Prostate gland (tissue), 2 donors: ENCODE results near the gene PNMA1.

ENCODE experiments used
- CTCF ChIP-seq, 4 experiments: fragments of 200-600 bp in 2 of 4; fragments of 450-650 bp in 2 of 4; sonication (generic) in 2 of 4; IDR thresholded peaks; 1 replicate in 3 of 4; 2 replicates in 1 of 4; pipeline ENCODE4 v1.5.1; 2016 to 2019; ENCODE audit warnings: antibody characterized with exemption in 4 of 4, mild to moderate bottlenecking in 2 of 4, moderate library complexity in 2 of 4
- POLR2AphosphoS5 ChIP-seq: sonication (generic); formaldehyde crosslinking; IDR thresholded peaks from one replicate; pipeline ENCODE4 v1.6.1; 2017; ENCODE audit warnings: antibody characterized with exemption

- TF ChIP-seq CTCF (IDR thresholded peaks at IDR 0.05) (peak in 2 of 4 experiments; percentile 41 to 43), POLR2AphosphoS5 (peak; percentile 75)
Observed at GRCh38 chr14:73731111-73731510, 16.9 kb upstream of the PNMA1 start.
